Stimulated activated CD8-positive, alpha-beta memory T cell treated with anti-CD3 and anti-CD28 coated beads, Interleukin-7, amount 100 ng/mL, for 48 hours (primary cell): ENCODE measurements around the gene MYOZ2.

Experiments
- DNase-seq, 2 donors: peaks; one replicate each; pipeline ENCODE4 v3.0.0-alpha.2; 2020; ENCODE audit warnings: low read depth in 1 of 2; ENCODE audit errors: extremely low read depth in 1 of 2

MYOZ2 gene

GRCh38 chr4:119190354-119190753, 54.7 kb downstream of the MYOZ2 start:
- DNase-seq: no peak

DNA sequence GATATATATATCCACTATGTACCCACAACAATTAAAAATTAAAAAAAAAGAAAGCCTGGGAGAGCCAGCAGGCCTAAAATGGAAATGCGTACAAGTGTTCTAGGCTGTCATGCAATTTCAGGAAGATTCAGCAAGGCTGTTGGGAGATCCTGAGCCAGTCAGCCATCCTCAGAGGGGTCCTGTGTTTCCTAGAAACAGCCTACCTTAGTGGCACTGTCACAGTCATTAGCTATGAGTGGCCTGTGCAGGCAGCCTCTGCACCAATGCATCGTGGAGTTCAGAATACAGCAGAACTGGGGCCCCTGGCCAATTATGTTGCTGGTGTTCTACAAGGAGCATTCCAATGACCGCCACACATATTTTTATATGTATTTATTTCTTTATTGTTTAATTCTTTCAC, 55.9 kb downstream of the MYOZ2 start:
- no peak for DNase-seq

DNA sequence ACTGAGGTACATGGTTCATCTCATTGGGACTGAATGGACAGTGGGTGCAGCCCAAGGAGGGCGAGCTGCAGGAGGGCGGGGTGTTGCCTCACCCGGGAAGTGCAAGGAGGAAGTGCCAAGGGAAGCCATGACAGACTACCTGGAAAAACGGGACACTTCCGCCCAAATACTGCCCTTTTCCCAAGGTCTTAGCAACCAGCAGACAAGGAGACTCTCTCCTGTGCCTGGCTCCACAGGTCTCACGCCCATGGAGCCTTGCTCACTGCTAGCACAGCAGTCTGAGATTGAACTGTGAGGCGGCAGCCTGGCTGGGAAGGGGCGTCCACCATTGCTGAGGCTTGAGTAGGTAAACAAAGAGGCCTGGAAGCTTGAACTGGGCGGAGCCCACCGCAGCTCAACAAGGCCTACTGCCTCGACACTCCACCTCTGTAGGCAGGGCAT, 62.2 kb downstream of the MYOZ2 start:
- no peak for DNase-seq

- DNase-seq: no peak
Observed at GRCh38 chr4:119204916-119205315, 69.3 kb downstream of the MYOZ2 start.

GRCh38 chr4:119205690-119206089, 70.1 kb downstream of the MYOZ2 start:
- DNase-seq: no peak

DNA sequence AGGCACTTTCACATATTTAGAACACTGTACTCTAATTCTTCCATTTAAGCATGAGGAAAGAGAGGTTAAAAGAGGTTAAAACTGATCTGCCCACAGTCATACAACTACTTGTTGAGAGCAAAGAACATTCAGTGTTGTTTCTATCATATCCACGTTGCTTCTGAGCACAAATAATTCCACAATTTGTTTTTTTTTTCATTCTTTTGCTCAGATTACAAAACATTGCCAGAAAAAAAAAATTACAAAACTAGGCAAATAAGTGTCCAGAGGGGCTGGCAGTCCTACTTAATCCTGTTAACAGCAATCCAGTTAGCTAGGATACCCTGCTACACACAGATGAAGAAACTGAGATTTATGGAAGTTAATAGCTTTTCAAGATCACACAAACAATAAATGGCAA, 70.5 kb downstream of the MYOZ2 start:
- DNase-seq: no peak

GRCh38 chr4:119207051-119207450, 71.4 kb downstream of the MYOZ2 start:
- DNase-seq: no peak

DNA sequence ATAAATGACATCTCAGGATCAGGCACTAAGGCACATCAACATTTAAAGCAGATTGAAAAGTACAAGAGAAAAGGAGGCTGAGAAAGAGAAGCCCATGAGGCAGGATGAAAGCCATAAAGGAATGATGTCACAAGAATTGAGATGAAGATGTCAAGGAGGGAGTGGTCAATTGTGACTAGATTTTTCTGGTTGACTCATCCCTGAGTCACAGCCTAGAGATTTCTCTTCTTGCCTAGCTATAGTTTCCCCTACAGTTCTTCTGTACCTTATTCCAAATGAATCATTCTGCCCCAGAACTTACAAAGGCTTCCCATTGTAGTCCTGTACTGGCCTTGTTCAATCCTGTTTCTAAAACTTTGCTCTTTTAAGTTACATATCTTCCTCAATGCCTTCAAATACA, 73.4 kb downstream of the MYOZ2 start:
- DNase-seq: peak in 1 of 2 donors; percentile 36

DNA sequence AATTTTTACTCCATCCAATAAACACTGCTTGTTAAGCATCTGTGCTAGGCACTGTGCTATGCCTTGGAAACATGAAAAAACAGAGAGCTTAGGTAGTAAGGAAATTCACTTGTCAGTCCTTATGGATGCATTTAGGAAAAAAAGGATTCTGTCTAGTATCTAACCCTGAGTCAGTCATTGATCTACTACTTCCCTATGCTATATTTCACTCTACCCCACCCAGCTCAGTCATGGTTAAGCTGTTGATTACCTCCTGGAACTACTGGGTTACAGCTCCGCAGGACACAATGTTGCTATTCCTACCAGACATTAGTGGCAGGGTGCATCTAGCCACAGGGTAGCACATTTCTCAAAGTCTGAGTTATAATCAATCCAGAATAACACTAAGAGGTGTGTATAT, 74.0 kb downstream of the MYOZ2 start:
- DNase-seq: no peak

- DNase-seq: no peak
Observed at GRCh38 chr4:119210775-119211174, 75.1 kb downstream of the MYOZ2 start.

DNA sequence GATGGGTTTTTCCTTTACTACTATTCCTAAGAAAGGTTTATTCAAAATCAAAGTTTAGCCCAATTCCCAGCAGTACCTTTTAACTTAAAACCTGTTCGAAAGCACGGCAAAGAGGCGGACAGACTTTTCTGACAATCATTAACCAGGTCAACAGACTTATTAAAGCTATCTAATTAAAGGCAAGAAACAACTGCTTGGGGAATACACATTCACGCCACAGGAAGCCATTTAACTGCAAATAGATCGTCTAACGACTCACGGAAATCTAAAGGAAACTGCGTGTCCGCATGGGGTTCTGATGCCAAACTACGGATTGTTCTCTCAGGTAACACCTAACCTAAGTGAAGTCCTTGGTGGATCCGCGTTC, 76.2 kb downstream of the MYOZ2 start:
- no peak for DNase-seq

DNA sequence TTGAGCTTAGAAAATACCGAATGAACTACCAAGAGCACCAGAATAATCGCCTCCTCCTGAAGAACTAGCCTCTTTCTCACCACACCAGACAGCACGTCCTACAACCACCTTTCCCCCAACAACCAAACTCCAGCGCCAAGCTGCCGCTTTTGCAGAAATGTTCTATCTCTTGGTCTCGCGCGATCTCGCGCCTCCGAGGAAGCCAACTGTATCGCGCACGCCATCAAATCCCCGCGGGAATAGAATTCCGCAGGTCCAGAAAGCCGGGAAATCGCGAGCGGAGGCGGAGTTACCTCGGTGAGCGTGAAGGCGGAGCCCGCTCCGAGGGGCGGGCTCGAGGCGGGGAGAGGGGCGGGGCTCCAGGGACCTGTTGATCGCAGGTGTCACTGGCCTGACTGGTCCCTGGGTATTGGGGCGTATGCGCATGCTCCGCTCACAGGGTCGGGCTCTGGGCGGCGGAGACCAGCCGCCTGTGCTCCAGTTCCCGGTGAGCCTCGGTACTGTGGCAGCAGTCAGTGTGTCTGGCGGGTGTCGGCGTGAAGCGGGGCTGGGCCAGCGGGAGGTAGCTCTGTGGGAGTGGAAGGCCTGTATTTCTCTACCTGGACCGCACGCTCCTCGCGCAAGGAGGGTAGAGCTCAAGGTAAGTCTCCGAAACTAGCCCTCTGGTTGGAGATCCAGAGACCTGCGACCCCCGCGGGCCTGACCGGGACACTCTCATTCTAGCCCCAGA, 76.8 kb downstream of the MYOZ2 start, which contains the start of gene USP53:
Gene USP53 (plus strand): TSS at position 480 of the 730 bp plus-strand sequence. CDS start 27,047 bp downstream, outside the sequence.
- peak; percentile 91 to 96 for DNase-seq

DNA sequence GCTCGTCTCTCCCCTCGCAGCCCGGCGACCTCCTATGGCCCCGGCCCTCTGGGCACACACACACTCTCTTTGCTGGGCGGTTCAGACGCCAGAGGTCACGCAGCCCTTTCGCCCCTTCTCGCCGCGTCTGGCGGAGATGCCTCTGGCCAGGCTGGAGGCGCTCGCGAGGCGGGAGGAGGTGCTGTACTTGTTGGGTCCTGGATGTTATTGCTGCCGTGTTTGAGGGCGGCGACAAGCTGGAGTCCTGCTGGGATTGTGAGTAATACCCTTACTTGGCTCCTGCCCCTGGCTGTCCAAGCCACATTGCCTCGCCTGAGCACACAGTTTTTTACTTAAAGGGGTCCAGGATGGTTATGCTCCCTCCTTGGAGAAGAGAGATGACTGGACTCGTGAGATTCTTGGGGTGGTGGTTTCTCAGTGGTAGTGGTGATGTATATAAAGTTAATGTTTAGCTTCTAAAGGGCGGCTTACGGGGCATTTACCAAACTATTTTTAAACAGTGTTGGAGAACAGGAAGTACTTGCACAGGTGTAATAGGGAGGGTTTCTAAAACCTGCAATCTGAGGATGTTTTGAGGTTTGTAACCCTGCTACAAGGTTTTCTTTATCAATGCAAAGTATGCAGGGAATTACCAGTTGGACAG, 77.5 kb downstream of the MYOZ2 start:
- DNase-seq: peak; percentile 28 to 62

- no peak for DNase-seq
Observed at GRCh38 chr4:119218093-119218492, 82.5 kb downstream of the MYOZ2 start.

GRCh38 chr4:119221412-119221811, 85.8 kb downstream of the MYOZ2 start:
- no peak for DNase-seq

DNA sequence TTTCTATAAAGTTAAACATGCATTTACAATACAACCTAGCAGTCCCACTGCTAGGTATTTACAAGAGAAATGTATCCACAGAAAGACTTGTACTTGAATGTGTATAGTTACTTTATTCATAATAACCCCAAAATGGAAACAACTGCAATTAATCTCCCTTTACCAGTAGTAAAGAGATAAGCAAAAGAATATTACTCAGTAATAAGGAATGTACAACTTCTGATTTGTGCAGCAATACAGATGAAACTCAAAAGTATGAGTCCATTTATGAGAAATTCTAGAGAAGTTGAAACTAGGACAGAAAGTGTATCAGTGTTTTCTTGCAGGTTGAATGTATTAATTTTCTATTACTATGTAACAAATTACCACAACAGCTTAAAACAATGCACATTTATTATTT, 92.1 kb downstream of the MYOZ2 start:
- no peak for DNase-seq

DNA sequence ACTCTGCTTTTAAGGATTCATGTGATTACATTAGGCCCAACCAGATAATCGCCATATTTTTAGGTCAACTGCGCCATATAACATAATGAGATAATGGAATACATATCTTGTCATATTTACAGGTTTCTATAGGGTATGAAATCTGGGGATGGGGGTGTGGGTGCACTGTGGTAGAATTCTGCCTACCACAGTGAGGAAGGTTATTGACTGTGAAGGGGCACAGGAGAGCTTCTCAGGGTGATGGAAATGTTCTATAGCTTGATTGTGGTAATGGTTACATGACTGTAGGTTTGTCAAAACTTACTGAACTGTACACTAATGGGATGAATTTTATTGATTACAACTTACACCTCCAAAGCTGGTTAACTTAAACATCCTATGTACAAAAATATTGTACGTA, 92.8 kb downstream of the MYOZ2 start:
- DNase-seq: no peak

GRCh38 chr4:119229908-119230687, 94.5 kb downstream of the MYOZ2 start:
- no peak for DNase-seq

DNA sequence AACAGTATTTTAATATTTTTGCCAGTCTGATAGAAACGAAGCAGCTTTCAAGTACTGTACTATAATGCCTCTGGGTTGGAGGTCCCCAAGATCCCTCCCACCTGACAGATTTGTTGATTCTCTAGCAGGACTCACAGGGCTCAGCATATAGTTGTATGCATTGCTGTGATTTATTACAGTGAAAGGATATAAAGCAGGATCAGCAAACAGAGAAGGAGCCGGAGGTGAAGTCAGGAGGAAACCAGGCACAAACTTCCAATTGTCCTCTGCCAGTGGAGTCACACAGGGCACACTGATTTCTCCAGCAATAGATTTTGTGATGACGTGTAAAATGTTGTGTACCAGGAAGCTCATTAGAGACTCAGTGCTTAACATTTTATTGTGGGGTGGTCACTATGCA, 95.9 kb downstream of the MYOZ2 start:
- no peak for DNase-seq

DNA sequence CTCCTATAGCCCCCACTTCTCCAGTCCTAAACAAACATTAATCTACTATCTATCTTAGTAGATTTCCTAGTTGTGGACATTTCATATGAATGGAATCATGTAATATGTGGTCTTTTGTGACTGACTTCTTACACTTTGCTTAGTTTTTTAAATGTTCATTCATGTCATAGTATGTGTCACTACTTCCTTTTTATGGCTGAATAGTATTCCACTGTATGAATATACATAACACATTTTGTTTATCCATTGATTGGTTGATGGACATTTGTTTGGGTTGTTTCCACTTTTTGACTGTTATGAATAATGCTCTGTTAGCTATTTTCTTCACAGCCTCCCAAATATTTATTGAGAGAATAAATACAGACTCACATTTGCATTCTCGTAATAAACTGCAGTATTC, 96.7 kb downstream of the MYOZ2 start:
- DNase-seq: no peak

DNA sequence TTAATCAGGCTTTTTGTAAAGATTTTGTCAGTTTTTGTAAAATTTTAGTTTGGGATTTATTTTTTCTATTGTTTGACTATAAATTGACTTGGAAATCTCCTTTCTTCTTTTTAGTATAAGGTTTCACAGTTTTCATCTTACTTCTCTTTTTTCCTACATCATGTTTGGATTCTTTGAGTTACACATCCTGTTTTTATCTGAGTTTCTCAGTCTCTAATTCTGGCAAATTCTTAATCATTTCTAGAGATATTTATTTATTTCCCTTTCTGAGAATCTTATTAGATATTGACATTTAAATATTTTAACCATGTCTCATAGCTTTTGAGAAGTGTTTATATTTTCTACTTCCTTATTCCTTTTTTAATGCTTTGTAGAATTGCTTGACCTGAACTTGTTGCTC, 97.6 kb downstream of the MYOZ2 start:
- no peak for DNase-seq

DNA sequence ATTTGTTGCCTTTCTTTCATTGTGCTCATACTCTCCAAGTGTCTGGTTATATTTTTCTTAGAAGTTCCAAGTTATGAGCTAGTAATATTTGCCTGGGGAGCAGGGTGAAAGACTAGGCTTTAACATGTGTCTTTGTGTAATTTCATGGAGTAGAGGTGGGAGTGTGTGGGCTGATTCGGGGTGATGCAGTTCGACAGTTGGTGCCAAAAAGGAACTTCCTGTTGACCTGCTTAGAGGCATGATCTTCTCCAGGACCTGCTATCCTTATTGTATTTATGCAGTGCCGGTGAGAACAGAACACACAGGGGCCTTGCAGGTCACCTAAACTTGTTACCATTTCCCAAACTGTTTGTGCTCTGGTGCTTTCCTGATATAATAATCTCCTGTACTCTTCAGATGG, 98.1 kb downstream of the MYOZ2 start:
- DNase-seq: no peak
